Activated CD4-positive, alpha-beta T cell treated with anti-CD3 and anti-CD28 coated beads, Interleukin-2, amount 50 U/mL, for 4 hours (primary cell): ENCODE results near the gene SLC36A1.

ENCODE experiments used
- DNase-seq, 2 experiments: peaks; one replicate each; pipeline ENCODE4 v3.0.0-alpha.2; 2020

Gene SLC36A1

DNA sequence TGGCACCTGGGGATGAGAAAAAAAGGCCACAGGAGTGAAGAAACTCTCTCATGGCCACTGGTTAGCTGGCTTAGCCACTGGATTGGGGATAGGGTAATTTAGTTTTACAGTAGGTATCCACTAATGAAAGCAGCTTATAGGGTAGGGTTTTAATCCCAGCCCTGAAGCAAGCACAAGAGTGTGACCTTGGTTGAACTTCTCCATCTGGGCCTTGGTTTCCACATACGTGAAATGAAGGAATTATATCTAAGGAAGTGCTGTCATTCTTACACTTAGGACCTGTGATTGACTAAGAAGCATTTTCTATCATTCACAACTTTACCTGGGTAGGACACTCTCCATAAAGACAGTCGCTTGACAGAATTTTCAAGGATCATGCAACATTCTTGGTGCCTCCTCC, 94.2 kb downstream of the SLC36A1 start:
- no peak for DNase-seq
